Measurements from ENCODE around the gene TNXB.

- no peak for TF ChIP-seq CTCF (conservative IDR thresholded peaks at IDR 0.05; ENCODE audit: low read length)
- no peak for TF ChIP-seq EZH2phosphoT487 (IDR thresholded peaks at IDR 0.05; ENCODE audit: borderline replicate concordance)
Measured at GRCh38 chr6:32146687-32147086, 37.5 kb upstream of the TNXB start.
